ENCODE data around the gene NDUFS5. TPM values are rescaled to one million over a fixed set of nuclear protein-coding genes. Genes with fewer than 3 reads are reported as not detected.
"Not testable (repeated sequence)": the region's sequence is repeated elsewhere in the genome, so short reads cannot be mapped to it uniquely, and the experiment has no call there.

Gene NDUFS5
- total RNA-seq, 2 donors from 2014 or later, result 295 to 349 TPM

GRCh38 chr1:39006726-39007645 lies 19.2 kb upstream of the NDUFS5 start:
- H3K4me1 ChIP-seq (ENCODE audit: control insufficient read depth, insufficient read depth, low read length), result no peaks in the 10 kb centered on the region
- Mint-ChIP-seq H3K27ac (no peak overlapping the region), H3K9me3 (no peaks in the 10 kb centered on the region), H3K27me3 (ENCODE audit: insufficient read depth) (no peaks in the 10 kb centered on the region), H3K4me1 (peaks cover 1% of the 10 kb centered on the region), H3K36me3 (ENCODE audit: low read depth) (peaks cover 86% of the 10 kb centered on the region), H3K4me3 (no peak overlapping the region)
- H3K9me3 ChIP-seq (ENCODE audit: control insufficient read depth, low read length), result no peaks in the 10 kb centered on the region
- TF ChIP-seq, protein P1, sequence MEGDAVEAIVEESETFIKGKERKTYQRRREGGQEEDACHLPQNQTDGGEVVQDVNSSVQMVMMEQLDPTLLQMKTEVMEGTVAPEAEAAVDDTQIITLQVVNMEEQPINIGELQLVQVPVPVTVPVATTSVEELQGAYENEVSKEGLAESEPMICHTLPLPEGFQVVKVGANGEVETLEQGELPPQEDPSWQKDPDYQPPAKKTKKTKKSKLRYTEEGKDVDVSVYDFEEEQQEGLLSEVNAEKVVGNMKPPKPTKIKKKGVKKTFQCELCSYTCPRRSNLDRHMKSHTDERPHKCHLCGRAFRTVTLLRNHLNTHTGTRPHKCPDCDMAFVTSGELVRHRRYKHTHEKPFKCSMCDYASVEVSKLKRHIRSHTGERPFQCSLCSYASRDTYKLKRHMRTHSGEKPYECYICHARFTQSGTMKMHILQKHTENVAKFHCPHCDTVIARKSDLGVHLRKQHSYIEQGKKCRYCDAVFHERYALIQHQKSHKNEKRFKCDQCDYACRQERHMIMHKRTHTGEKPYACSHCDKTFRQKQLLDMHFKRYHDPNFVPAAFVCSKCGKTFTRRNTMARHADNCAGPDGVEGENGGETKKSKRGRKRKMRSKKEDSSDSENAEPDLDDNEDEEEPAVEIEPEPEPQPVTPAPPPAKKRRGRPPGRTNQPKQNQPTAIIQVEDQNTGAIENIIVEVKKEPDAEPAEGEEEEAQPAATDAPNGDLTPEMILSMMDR (conservative IDR thresholded peaks at IDR 0.05), result no peak
- no peak overlapping the region for H3K9ac ChIP-seq (ENCODE audit: extremely low read depth, low read length, poor library complexity, severe bottlenecking)
- no peak overlapping the region for H3K27ac ChIP-seq (ENCODE audit: low read depth, low read length)
- H3K27me3 ChIP-seq (ENCODE audit: control insufficient read depth, insufficient read depth, low read length, poor library complexity, severe bottlenecking), result no peaks in the 10 kb centered on the region
- H3K36me3 ChIP-seq (ENCODE audit: control insufficient read depth, insufficient read depth, low read length), result peaks cover 84% of the 10 kb centered on the region
- no peak overlapping the region for H3K4me3 ChIP-seq (ENCODE audit: low read length)
- WGBS, 2 experiments (ENCODE audit: insufficient coverage in 1 of 2, insufficient read length in 1 of 2), result 90 to 93% methylated on average over 12 to 13 of the region's 13 CpGs
- DNase-seq, result no peak

DNA sequence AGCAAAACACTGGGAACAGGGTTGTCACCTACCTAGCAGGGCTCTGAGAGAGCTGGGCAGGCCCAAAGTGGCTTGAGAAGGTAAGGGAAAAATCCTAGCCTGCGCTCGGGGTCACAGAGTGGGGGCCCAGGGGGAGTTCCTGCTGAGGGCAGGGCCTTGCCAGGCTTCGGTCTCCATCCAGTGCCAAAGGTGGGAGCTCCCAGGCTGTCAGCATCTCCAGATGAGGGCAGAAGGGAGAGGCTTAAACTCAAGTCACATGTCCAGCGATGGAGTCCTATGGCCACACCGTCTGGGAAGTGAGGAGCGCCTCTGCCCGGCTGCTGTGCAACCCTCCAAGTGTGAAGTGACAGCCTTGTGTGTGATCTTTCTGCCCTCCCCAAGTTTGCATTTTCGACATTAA lies 11.2 kb upstream of the NDUFS5 start:
- H3K4me1 ChIP-seq (ENCODE audit: control insufficient read depth, insufficient read depth, low read length); H3K9ac ChIP-seq (ENCODE audit: extremely low read depth, low read length, poor library complexity, severe bottlenecking); H3K4me3 Mint-ChIP-seq; H3K27me3 ChIP-seq (ENCODE audit: control insufficient read depth, insufficient read depth, low read length, poor library complexity, severe bottlenecking); H3K9me3 ChIP-seq (ENCODE audit: control insufficient read depth, low read length); H3K9me3 Mint-ChIP-seq; H3K4me3 ChIP-seq (ENCODE audit: low read length); H3K27me3 Mint-ChIP-seq (ENCODE audit: insufficient read depth); H3K27ac Mint-ChIP-seq; H3K27ac ChIP-seq (ENCODE audit: low read depth, low read length): not testable (repeated sequence)
- H3K36me3 ChIP-seq (ENCODE audit: control insufficient read depth, insufficient read depth, low read length), result peaks cover 23% of the 10 kb centered on the region
- DNase-seq, result peak; percentile 55
- WGBS, 2 experiments (ENCODE audit: insufficient coverage in 1 of 2, insufficient read length in 1 of 2), result 83 to 95% methylated on average over 2 to 7 of the region's 8 CpGs
- peaks cover 34% of the 10 kb centered on the region for H3K36me3 Mint-ChIP-seq (ENCODE audit: low read depth)
- peaks cover 16% of the 10 kb centered on the region for H3K4me1 Mint-ChIP-seq

- Mint-ChIP-seq H3K27me3 (ENCODE audit: insufficient read depth) (no peaks in the 10 kb centered on the region), H3K4me3 (no peak overlapping the region), H3K9me3 (no peaks in the 10 kb centered on the region), H3K27ac (peak overlapping the region; percentile 37), H3K4me1 (peaks cover 16% of the 10 kb centered on the region), H3K36me3 (ENCODE audit: low read depth) (peaks cover 22% of the 10 kb centered on the region)
- peaks cover 15% of the 10 kb centered on the region for H3K36me3 ChIP-seq (ENCODE audit: control insufficient read depth, insufficient read depth, low read length)
- TF ChIP-seq, protein P1 (conservative IDR thresholded peaks at IDR 0.05), result no peak
- no peaks in the 10 kb centered on the region for H3K9me3 ChIP-seq (ENCODE audit: control insufficient read depth, low read length)
- H3K4me1 ChIP-seq (ENCODE audit: control insufficient read depth, insufficient read depth, low read length), result peaks cover 7% of the 10 kb centered on the region
- peak; percentile 77 for DNase-seq
- H3K27me3 ChIP-seq (ENCODE audit: control insufficient read depth, insufficient read depth, low read length, poor library complexity, severe bottlenecking), result no peaks in the 10 kb centered on the region
- no peak overlapping the region for H3K4me3 ChIP-seq (ENCODE audit: low read length)
- H3K9ac ChIP-seq (ENCODE audit: extremely low read depth, low read length, poor library complexity, severe bottlenecking), result no peak overlapping the region
- no peak overlapping the region for H3K27ac ChIP-seq (ENCODE audit: low read depth, low read length)
- 63 to 65% methylated on average over 6 to 10 of the region's 10 CpGs for WGBS, 2 experiments (ENCODE audit: insufficient coverage in 1 of 2, insufficient read length in 1 of 2)
Observed at GRCh38 chr1:39016604-39017171, 9.5 kb upstream of the NDUFS5 start.

All from endodermal cell (in vitro differentiated cells).